Progenitor cell of endocrine pancreas (in vitro differentiated cells): ENCODE results near the gene CDC42BPA. TPM values are rescaled to one million over a fixed set of nuclear protein-coding genes. Genes with fewer than 3 reads are reported as not detected.

Experiments
- DNase-seq: peaks from one replicate; pipeline ENCODE4 v3.0.0; 2021; ENCODE audit warnings: low spot score; ENCODE audit not compliant: unreplicated experiment
- H3K27ac Mint-ChIP-seq: 2 replicates; pipeline ENCODE4 v1.8.0; 2021; ENCODE audit warnings: mild to moderate bottlenecking, moderate library complexity, mixed read lengths
- H3K27me3 Mint-ChIP-seq: 2 replicates; pipeline ENCODE4 v1.8.0; 2021; ENCODE audit warnings: mixed read lengths
- H3K36me3 Mint-ChIP-seq: 2 replicates; pipeline ENCODE4 v1.8.0; 2022; ENCODE audit warnings: mixed read lengths; ENCODE audit not compliant: insufficient read depth
- H3K4me1 Mint-ChIP-seq: 2 replicates; pipeline ENCODE4 v1.8.0; 2021; ENCODE audit warnings: low read depth, mixed read lengths
- H3K4me3 Mint-ChIP-seq: 2 replicates; pipeline ENCODE4 v1.8.0; 2021; ENCODE audit warnings: low read depth, mild to moderate bottlenecking, moderate library complexity, mixed read lengths
- H3K9me3 Mint-ChIP-seq: 2 replicates; pipeline ENCODE4 v1.8.0; 2021; ENCODE audit warnings: low read depth, mixed read lengths
- total RNA-seq: library from RNA; stranded (reverse); gene quantifications from 2 replicates; pipeline ENCODE4 v1.2.1, GENCODE V29; 2021
- TF ChIP-seq, protein P1 (sequence below): fragments of 200-600 bp; sonication (generic); IDR thresholded peaks from one replicate; pipeline ENCODE4 v1.5.0; 2021; ENCODE audit warnings: antibody characterized with exemption, mild to moderate bottlenecking; ENCODE audit not compliant: unreplicated experiment

The CDC42BPA gene
- total RNA-seq, 1 donor from 2014 or later: 32.7 TPM

DNA sequence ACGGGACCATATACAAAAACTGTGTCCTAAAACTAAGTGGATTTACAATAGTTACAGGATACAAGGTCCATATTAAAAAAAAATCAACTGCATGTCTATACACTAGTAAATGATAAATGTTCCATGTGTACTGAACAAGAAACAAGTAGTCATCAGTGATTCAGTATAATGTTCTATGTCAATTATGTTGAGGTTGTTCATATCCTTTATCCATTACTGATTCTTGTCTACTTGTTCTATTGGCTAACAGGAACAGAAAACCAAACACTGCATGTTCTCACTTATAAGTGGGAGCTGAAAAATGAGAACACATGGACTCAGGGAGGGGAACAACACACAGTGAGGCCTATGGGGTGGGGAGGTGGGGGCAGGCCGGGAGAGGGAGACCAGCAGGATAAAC lies 90.5 kb downstream of the CDC42BPA start:
- TF ChIP-seq, protein P1, sequence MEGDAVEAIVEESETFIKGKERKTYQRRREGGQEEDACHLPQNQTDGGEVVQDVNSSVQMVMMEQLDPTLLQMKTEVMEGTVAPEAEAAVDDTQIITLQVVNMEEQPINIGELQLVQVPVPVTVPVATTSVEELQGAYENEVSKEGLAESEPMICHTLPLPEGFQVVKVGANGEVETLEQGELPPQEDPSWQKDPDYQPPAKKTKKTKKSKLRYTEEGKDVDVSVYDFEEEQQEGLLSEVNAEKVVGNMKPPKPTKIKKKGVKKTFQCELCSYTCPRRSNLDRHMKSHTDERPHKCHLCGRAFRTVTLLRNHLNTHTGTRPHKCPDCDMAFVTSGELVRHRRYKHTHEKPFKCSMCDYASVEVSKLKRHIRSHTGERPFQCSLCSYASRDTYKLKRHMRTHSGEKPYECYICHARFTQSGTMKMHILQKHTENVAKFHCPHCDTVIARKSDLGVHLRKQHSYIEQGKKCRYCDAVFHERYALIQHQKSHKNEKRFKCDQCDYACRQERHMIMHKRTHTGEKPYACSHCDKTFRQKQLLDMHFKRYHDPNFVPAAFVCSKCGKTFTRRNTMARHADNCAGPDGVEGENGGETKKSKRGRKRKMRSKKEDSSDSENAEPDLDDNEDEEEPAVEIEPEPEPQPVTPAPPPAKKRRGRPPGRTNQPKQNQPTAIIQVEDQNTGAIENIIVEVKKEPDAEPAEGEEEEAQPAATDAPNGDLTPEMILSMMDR: no peak
- DNase-seq: no peak
- Mint-ChIP-seq H3K27me3 (no peaks in the 10 kb centered on the region), H3K4me3 (no peak overlapping the region), H3K9me3 (no peaks in the 10 kb centered on the region), H3K4me1 (no peaks in the 10 kb centered on the region), H3K36me3 (no peaks in the 10 kb centered on the region), H3K27ac (no peak overlapping the region)

DNA sequence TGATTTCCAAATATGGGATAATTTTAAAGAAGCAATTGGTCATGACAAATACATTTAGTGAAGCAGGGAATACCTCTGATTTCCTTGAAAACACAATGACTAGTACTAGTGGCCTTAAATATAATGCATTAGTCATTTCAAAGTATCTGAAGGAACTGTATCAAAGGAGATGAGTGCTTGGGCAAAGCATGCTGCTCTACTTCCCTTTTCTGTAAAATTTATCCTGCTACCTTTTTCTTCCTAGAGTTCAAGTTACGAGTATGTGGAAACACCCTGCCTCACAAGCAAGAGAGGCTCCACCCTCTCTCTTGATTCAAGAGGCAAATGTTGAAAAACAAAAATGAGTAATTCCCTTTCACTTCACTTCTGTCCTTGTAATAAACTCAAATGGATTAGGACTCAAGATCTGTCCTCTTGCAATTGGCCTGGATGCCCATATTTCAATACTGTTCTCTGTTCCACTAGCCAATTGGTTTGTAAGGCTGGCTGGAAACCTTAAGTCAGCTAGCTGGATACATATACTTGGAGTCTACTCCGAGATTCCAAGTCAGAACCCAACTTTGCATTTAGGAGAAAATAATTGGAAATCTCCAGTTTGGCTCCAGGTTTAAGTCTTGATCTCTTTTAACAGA lies 92.5 kb downstream of the CDC42BPA start:
- H3K4me1 Mint-ChIP-seq: no peaks in the 10 kb centered on the region
- no peaks in the 10 kb centered on the region for H3K27me3 Mint-ChIP-seq
- H3K9me3 Mint-ChIP-seq: no peaks in the 10 kb centered on the region
- no peak for DNase-seq
- no peak overlapping the region for H3K27ac Mint-ChIP-seq
- no peak overlapping the region for H3K4me3 Mint-ChIP-seq
- TF ChIP-seq, protein P1: no peak
- no peaks in the 10 kb centered on the region for H3K36me3 Mint-ChIP-seq

DNA sequence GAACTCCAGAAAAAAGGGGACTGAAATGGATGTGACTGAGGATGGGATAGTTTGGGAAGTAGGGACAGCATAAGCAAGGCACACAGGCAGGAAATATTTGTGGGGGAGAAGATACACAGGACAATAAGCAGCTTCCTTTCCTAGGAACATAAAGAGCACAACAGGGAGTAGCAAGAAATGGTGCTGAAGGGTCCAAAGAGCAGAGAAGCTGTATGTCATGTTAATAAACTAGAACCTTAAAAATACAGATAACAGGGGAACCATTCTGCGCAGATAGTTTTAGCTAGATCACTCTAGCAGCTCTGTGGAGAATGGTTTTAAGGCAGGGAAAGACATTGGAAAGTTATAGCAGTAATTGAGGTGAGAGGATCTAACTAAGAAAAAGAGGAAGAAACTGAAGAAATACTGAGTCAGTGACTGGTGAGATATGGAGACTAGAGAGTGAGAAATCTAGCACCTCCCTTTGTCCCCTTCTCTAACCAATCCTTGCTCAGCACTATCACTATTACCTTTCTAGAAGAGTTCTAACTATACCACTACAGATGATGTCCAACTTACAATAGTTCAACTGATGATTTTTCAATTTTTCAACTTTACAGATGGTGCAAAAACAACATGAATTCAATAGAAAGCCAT lies 95.0 kb downstream of the CDC42BPA start:
- Mint-ChIP-seq H3K4me1 (peaks cover 7% of the 10 kb centered on the region), H3K36me3 (no peaks in the 10 kb centered on the region), H3K9me3 (no peaks in the 10 kb centered on the region), H3K27me3 (no peaks in the 10 kb centered on the region), H3K27ac (no peak overlapping the region), H3K4me3 (no peak overlapping the region)
- TF ChIP-seq, protein P1: no peak
- no peak for DNase-seq

DNA sequence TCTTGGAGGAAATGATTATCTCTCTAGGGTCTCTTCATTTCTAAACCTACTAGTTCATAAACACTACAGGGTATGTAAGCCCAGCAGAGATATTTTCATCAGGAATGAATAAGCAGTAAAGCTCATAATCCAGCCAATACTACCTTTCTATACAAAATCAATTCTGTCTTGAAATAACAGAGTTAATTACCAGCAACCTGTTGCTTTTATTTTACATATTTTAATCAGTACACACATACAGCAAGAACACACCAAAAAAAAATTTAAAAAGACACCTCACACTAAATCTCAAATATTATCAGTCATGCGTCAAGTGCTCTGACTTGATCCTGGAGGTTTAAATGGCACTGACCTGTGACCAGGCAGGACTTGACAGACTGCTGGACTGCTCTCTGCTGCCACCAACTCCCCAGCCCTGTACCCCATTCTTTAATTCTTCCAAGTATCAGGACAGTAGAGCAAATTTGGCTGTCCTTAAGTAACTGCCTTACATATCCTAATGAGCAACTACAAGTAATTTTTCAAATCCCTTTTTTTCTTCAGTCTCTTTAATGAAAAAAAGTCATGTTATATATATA lies 98.5 kb downstream of the CDC42BPA start:
- Mint-ChIP-seq H3K4me3 (no peak overlapping the region), H3K9me3 (no peaks in the 10 kb centered on the region), H3K36me3 (peaks cover 2% of the 10 kb centered on the region), H3K4me1 (peaks cover 7% of the 10 kb centered on the region), H3K27ac (no peak overlapping the region), H3K27me3 (no peaks in the 10 kb centered on the region)
- TF ChIP-seq, protein P1: no peak
- no peak for DNase-seq

DNA sequence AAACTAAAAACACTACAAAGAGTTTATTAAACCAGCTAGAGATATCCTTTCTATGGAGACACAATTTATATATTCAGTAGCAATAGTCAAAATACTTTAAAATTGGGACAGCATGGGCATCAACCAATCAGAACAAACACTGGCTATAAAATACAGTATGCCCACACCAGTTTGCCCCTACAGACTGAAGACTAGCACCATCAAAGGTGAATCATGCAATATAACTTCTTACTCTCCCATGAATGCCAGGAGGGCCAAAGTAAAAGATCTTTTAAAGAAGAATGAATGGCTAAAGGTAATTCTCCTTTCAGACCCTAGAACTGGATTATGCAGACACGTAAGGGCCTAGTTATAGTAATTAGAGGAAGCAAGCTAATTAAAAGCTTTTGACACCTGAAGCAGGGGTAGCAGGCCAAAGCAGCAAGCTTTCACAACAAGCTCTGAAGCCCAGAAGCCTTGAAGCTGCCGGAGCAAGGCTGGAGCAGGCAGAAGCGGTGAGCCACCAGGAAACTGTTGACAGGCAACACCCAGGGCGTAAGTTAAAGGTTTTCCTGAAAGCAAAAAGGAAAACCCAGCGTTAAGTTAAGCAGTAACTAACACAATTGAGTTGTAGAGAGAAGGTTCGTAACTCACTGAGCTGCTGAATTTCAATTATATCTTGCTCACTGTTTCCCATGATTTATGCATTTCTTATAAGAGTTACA lies 99.3 kb downstream of the CDC42BPA start:
- DNase-seq: no peak
- H3K27ac Mint-ChIP-seq: peak overlapping the region; percentile 51

More for the DNA sequence above, 99.3 kb downstream of the CDC42BPA start:
- Mint-ChIP-seq H3K4me1 (peaks cover 7% of the 10 kb centered on the region), H3K27me3 (no peaks in the 10 kb centered on the region), H3K4me3 (no peak overlapping the region), H3K36me3 (peaks cover 2% of the 10 kb centered on the region), H3K9me3 (no peaks in the 10 kb centered on the region)
- TF ChIP-seq, protein P1: no peak
